ENCODE measurements around the gene GPR4.

The GPR4 gene

DNA sequence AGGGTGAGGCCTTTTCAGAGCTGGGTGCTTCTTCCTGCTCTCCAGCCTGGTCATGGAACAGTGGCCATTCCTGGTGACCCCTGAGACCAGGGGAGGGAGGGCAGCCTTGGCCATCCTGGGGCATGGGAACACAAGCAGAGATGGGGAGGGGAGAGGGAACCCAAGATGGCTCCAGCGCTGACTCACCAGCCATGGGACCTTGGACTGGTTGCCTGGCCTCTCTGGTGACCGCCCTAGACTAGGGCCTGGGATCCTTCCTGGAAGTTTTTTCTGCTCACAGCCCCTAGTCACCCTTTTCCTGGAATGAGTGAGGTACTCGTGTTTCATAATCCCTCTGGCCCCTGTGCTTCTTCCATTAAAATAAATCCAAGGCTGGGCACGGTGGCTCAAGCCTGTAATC, 14.1 kb downstream of the GPR4 start:
- DNase-seq, result no peak

DNA sequence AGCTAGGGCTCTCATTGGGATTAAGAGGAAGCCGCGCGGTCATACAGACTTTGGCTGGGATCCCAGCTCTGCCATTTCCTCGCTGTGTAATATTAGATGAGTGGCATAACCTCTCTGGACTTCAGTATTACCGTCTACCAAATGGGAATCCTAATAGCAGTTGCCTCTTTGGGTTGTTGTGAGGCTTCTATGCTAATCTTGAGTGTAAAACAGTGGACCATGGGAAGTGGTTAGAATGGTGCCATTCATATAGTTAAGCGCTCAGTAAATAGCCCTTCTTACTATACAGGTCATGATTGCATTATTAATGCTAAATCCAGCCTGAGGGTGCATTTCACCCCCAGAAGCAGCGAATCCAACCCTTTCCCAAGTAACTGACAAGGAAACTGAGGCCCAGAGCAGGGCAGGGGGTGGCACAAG, 16.8 kb downstream of the GPR4 start:
- DNase-seq, result no peak

DNA sequence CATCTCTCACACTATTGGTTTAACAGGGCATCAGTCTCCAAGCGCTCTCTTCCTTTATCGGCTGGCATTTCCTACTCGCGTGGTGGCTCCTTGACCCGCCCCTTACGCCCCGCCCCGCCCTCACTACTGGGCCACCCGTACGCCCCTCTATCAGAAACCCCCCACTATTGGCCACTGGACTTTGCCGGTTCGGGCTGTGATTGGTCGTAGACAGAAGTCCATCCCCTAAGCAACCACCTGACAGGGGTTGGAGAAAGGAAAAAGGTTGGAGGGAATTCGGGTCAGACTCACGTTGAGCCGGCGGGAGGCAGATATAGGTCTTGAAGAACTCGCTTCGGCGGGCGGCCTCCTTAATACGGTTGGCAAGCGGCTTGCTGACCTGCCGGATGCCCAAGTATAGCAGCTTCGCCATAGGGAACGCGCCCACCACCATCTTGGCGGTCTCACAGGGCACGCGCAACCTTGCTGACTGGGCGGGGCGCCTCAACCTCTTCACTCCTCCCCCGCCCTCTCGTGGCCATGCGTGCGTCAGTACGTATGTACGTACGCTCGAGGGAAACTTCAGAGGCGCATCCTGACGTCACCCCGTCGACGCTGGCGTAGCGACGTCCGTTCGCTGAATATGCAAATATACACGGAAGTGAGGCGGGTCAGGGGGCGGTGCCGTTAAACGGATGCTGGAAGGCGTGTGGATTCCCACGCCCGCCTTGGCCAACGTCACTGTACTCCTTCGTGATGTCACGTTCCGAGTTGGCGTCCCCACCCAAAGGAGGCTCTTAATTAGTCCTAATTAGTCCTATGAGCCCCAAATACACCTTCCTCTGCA, 17.5 kb downstream of the GPR4 start, which contains the start of gene OPA3:
Gene OPA3, minus strand, starts transcription at position 471 of the 826 bp plus-strand sequence. Its CDS starts 38 bp downstream, at position 433.
- DNase-seq, result peak; percentile 99

DNA sequence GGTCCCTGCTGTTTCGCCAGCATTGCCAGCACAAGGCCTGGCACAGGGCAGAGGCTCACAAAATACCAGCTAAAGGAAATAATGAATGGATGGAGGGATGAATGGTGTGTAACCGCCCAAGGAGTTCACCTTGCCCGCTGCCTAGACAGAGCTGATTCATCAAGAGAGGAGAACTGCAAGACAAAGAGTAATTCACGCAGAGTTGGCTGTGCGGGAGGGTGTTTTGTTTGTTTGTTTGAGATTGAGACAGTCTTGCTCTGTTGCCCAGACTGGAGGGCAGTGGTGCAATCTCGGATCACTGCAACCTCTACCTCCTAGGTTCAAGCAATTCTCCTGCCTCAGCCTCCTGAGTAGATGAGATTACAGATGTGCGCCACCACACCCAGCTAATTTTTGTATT, 20.4 kb downstream of the GPR4 start:
- DNase-seq, result no peak

DNA sequence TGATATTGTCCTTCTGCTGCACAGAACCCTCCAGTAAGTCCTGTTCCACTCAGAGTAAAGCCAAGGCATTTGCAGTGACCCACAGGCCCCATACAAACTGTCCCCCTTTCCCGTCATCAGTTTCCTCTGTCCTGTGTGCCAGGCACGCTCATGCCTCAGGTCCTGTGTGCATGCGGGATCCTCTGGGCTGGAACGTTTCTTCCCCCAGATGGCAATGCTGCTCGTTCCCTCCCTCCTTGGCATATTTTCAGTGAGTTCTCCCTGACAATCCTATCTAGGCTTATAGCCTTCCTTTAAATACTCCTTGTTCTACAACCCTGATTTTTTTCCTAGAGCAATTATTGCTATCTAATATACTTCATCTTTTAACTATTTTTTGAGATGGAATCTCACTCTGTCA, 23.2 kb downstream of the GPR4 start:
- no peak for DNase-seq

DNA sequence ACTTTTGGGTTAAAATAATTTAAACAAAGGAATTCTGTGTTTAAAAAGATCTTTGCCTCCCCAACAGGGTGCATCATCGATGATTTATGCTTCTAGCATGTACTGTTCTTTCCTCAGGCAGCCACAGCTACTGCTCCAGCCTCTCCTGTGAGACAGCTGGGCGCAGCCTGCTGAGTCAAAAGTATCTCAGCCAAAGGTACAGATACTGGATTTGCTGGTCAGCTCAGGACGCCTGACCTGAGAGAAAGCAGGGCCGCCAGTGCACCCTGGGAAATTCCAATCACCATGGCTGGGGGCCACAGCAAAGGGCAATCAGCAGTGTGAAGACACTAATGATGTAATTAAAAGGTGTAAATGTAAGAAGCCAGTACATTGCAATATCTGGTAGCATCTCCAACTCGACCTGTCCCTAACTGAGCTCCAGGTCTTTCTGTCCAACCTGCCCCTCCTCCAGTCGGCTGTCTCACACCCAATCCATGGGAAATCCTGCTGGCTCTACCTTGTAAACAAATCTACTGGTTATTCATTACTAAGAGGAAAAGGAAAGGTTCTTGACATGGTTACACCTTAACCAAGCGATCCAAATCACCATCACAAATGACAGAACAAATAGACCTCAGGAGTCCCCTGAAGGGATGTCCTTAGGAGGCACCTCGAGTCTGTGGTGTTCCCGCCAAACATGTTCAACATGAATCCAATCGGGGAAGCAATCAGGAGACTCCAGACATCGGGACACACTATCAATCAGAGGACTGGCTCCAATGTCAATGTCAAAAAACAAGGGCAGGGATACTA, 24.7 kb downstream of the GPR4 start:
- DNase-seq, result no peak

DNA sequence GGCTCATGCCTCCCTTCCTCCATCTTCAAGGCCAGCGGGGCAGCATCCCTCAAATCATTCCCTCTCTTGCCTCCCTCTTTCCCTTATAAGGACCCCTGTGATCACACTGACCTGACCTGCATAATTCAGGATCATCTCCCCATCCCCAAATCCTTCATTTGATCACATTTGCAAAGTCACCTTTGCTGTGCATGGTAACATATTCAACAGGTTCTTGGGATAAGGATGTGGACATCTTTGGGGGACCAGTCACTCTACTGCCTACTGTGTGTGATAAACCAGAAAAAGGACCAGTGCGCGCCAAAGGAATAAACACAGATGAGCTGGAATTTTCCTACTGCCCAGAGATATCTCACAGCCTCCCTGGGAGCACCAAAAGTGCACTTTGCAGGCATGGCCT, 25.3 kb downstream of the GPR4 start:
- no peak for DNase-seq

DNA sequence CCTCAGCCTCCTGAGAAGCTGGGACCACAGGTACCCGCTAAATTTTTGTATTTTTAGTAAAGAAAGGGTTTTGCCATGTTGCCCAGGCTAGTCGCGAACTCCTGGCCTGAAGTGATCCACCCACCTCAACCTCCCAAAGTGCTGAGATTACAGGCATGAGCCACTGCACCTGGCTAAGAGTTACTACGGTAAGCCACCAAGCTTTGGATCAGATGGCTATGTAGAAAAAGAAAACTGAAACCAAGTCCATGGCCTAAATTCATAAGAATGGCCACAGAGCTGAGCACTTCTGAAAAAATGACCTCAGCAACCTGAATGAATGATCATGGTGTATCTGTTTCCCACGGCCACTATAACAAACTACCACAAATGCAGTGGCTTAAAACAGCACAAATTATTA, 26.8 kb downstream of the GPR4 start:
- no peak for DNase-seq

DNA sequence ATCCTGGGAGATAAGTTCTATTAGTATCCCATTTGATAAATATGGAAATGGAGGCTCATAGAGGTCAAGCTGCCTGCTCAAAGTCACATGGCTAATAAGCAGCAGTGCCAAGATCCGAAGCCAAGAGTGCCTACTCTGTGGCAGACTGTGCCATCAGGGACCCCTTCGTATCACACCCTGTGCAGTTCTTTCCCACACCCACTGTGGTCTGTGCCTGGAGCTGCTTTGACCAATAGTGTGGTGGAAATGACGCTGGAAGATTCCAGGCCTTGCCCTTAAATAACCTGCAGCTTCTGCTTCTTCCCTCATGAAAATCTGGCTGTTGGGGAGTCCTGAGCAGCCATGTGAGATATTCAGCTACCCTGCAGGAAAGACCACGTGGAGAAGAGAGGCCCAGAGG, 27.5 kb downstream of the GPR4 start:
- DNase-seq, result no peak

DNA sequence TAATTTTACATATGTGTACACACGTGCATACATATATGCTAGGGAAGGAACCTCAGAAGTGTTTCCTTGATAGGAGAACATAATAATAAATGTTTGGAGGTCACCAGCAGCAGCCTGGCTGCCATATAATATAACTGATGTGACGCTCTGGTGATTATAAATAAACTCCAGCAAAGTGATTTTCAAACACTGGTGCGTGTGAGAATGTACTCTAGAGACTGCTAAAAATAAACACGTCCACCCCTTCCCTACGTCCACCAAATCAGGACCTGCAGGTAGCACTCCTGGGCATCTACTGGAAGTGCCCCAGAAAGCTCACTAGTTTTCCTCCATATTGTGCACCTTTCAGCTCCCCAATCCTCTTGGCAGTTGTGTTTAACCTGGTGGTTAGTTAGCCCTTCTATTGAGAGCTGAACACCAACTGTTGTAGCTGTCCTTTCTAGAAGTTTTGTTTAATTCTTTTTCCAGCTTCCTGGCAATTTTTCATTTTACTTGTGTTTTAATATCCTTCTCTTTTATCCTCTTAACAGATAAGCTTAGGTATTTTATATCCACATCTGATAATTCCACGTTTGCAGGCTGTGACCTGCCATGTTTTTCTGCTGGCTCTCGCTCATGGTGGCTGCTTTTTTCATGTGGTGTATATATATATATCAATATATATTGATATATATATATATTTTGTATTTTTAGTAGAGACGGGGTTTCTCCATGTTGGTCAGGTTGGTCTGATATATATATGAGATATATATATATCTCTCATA, 30.4 kb downstream of the GPR4 start:
- DNase-seq, result no peak

DNA sequence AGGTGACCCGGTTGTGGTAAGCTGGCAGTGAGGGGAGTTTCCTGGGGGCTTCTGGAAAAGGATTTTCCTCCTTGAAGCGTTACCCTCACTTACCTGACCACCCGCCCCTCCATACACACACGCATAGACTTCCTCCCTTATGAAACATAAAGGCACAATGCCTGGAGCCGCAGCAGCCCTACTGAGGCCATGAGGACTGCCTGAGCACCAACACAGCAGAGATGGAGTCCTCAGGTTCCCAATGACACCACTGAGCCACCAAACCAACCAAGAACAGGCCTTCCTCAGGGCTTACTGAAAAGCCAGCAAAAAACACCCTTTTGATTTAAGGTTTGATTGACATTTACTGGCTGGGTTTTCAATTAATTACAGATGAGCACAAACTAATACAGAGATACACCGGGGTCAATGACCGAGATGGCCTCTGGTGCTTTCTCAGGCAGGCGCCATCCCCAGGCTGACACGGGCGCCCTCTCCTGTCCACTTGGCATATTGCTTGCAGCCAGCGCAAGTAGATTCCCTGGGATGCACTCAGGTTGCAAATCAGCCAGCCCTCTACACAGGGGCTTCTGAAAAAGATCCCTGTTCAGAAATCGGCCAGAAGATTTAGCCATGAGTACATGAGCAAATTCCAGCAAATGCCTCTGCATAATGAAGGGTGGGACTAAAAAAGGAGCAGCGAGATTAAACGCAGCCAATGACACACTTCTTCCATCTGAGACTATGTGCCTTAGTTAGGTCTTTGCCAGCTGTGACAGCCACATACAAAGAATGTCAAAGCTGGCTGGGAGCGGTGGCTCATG, 32.2 kb downstream of the GPR4 start:
- DNase-seq, result peak; percentile 59

DNA sequence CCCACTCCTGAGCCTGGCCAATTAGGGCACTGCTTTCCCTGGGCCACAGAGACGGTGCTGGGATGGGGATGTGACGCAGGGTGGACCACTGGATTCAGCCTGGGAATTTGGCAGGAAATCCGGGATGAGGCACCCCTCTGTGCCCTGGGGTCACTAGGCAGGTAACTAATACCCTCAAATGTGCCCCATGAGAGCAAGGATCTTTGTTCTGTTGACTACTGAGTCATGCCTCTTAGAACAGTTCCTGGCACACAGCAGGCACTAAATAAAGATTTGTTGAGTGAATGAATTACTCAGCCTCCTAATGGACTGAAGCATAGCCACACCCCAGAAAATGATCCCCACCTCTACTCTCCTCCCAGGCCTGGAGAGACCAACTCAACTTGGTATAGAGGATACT, 33.3 kb downstream of the GPR4 start:
- DNase-seq, result no peak

DNA sequence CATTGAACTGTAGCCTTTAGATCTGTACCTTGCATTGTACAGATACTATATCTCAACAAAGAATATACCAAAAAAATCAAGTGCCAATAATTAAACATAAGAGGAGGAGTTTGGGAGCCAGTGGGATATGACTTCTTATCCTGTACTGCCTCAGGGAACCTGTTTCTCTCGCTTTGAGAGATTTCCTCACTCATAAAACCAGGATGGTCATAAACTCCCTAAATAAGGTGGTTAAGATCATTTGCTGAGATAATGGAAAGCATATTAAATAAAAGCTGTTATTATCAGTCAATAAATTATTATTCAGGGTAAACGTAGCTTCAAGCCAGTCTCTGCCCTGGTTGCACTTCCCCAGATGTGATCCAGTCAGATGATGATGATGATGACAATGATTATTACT, 34.4 kb downstream of the GPR4 start:
- no peak for DNase-seq

DNA sequence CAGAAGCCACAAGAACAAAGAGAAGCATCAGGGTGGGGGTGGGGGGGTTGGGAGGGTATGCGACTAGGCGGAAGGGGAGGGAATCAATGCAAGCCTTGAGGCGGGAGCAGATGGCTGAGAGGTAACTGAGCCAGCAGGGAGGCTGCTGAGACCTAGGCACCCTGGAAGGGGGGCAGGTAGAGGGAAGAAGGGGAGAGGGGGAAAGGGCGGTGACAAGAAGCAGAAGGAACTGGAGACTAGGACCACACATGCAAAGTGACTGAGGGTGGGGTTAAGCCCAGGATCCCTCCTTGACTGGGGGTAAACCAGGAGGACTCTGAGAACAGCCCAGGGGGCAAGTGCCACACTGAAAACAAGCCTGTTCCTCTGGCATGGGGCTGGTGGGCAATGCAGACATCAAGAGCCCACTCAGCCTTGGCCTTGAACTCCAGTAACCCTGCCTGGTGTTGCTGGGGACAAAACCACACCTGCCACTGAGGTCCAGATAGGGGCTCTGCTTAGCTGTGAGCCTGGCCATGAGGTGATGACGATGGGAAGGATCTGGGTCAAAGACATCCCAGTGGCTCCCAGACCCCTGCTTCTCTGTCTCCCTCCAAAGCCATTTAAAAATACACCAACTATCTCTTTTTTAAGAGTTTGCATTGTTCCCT, 37.8 kb downstream of the GPR4 start:
- no peak for DNase-seq

DNA sequence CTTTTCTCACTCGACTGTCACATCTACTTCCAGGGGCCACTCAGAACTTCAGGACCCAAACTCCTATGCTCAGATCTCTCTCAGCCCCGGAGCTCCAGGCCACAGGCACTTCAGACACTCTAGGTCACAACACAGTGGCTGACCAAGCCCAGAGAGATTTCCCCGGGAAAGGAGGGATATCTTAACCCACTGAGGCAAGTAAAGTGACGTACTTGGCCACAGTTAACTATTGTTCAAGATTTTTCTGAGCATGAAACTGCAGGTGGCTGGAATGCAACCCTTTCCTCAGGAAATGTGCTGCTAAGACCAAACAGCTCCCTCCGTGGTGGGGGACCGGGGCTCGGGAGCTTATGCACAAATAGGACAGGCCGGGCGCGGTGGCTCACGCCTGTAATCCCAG, 41.3 kb downstream of the GPR4 start:
- no peak for DNase-seq

DNA sequence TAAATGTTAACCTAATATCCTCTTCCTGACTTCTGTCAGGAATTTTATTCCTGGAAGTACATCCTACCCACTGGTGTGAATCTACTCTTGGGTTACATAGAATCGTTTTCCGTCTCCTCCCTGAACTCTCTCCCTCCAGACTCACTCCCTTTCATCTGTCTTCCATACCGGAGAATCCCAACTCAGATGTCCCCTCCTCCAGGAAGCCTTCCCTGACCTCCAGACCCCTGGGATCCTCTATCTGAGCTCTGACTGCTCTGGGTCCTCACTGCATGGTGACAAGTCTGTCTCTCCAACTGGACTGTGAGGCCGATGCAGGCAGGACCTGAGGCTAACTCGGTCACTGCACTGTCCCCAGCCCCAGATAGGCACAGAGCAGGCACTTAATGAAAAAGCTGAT, 42.0 kb downstream of the GPR4 start:
- DNase-seq, result no peak

DNA sequence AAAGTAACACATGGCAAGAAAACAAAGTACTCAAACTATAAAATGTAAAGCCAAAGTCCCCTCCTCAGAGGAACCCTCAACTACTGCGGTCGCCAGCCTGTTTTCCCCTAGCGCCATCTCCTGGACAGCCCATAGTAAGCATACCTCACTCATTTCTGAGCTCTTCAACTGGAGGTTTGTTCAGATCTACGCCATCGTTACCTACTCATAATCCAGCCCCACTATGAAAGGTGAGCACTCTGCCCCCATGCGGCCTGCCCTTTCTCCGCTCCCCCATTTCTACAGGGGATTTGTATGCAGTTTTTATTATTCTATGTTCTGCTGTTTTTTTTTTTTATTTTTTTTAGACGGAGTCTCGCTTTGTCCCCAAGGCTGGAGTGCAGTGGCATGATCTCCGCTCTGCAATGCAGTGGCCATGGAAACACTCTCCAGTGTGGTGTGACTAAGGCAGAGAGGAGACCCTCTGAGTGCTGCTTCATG, 43.6 kb downstream of the GPR4 start:
- DNase-seq, result peak; percentile 59

DNA sequence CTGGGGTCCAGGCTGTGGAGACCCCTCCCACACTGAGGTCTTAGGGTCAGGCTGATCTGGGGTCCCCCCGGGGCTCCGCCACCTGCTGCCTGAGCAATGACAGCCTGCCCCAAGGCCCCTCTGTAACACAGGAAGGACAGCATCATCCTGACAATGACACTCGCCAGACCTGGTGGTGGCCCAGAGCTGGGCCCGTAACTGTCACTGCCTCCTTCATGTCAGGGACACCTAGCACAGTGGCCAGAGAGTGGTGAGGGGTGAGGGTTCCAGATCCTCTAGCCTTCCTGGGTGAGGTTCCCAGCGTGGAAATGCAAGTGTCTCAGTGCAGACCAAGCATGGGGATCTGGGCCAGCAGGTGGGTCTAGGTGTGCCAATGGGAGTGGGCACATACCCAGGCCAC, 45.2 kb downstream of the GPR4 start:
- DNase-seq, result no peak

DNA sequence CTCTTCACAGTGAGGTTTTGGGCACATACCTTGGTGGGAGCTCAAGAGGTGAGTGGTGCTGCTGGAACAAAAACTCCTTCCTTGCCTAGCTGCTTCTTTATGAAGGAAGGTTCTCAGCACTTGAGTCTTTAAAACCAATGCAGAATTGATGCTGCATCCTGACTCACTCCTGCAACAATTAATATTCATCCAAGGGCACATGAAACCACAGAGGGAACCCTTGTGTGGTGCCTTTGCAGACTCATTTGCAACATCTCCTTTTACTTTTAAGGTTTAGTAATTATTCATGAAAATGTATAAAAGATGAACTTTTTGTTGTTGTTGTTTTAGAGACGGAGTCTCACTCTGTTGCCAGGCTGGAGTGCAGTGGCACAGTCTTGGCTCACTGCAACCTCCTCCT, 47.5 kb downstream of the GPR4 start:
- no peak for DNase-seq

DNA sequence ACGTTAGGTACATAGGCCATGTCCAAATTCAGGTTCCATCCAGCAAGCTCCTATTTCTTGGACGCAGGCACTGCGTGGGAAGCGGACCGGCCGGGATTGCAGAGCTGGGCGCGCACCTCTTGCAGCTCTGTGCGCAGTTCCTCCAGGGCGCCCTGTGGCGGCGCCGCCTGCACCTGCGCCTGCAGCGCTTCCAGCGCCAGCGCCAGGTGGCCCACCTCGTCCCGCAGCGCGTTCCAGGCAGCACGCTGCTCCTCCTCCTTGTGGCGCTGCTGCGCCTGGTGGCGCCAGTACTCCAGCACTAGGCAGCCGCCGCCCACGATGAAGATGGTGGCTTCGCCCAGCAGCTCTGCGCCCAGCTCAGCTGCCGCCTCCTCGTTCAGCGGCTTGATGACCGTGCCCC, 48.5 kb downstream of the GPR4 start:
- no peak for DNase-seq

DNA sequence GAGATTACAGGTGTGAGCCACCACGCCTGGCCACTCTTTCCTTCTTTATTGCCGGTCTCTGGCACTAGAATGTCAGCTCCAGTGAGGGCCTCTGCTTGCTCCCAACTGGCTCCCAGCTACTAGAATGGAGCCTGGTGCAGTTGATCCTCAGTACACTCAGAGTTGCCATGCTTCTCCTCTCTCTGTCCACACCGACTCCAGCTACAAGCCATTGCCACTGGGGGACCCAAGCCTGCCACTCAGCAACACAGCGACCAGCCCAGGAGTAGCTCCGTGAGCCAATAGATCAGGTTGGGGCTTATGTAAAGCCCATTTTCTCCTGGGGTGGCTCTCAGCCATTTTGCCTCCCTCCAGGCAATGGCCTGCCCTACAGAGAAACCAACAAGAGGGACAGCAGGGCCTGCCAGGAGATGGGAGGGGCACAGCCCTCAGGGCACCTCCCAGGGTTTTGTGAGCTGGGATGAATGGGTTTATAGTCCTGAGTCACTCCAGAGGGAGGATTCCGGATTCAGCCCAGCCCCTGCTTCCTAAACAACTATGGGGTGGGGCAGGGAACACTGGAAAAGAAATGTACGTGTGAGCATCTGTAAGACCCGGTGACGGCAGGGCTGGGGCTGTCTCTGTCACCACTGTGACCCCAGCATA, 53.9 kb downstream of the GPR4 start:
- DNase-seq, result no peak
